Testis (tissue), 3 donors: ENCODE measurements around the gene MYO1H. TPM values are rescaled to one million over a fixed set of nuclear protein-coding genes. Genes with fewer than 3 reads are reported as not detected.

Source experiments
- DNase-seq: peaks from one replicate; pipeline ENCODE4 v3.0.0-alpha.2; 2019
- H3K27ac ChIP-seq, 2 donors: fragments of 200-600 bp; sonication (generic); one replicate each; pipeline ENCODE4 v1.5.1; 2019
- H3K27me3 ChIP-seq: fragments of 200-600 bp; sonication (generic); one replicate; pipeline ENCODE4 v1.5.1; 2019
- H3K36me3 ChIP-seq: fragments of 200-600 bp; sonication (generic); one replicate; pipeline ENCODE4 v1.5.1; 2017; ENCODE audit warnings: low read depth; ENCODE audit errors: missing control alignments
- H3K4me1 ChIP-seq: fragments of 200-600 bp; sonication (generic); one replicate; pipeline ENCODE4 v1.5.1; 2019
- H3K4me3 ChIP-seq, 2 donors: fragments of 200-600 bp; sonication (generic); one replicate each; pipeline ENCODE4 v1.5.1; 2017 to 2019
- H3K9me3 ChIP-seq: fragments of 200-600 bp; sonication (generic); one replicate; pipeline ENCODE4 v1.5.1; 2017
- POLR2A ChIP-seq: fragments of 450-650 bp; IDR thresholded peaks from one replicate; pipeline ENCODE4 v1.6.1; 2017; ENCODE audit warnings: antibody characterized with exemption, mild to moderate bottlenecking, moderate library complexity
- WGBS, 2 donors: methylation state at CpG; one replicate each; pipeline ENCODE4 v1.1.5; 2018; 5-methylcytosine and 5-hydroxymethylcytosine counted together
- intact Hi-C: fragments of 100-400 bp; cut with DNase I; formaldehyde crosslinking; loops from one replicate; pipeline ENCODE4 v1.15.1; 2023; ENCODE audit warnings: low total_unique reads
- polyA plus RNA-seq: library from polyadenylated mRNA; stranded (reverse); fragments of 350-450 nt; fragmentation: Illumina TruSeq; extraction: RNeasy Lipid Tissue Mini Kit (QIAGEN cat#74804); gene quantifications from one replicate; pipeline ENCODE4 v1.2.3, GENCODE V29; 2014; ENCODE audit warnings: low read depth, low replicate concordance; ENCODE audit not compliant: insufficient read depth
- total RNA-seq, 2 donors: library from RNA; depleted of rRNA; stranded (reverse); fragments of >200 nt; gene quantifications; one replicate each; pipeline ENCODE4 v1.2.3, GENCODE V29; 2016
- TF ChIP-seq, protein P1 (sequence below), 3 experiments: fragments of 450-650 bp in 2 of 3; fragments of 200-600 bp in 1 of 3; sonication (generic) in 1 of 3; IDR thresholded peaks; one replicate each; pipeline ENCODE4 v1.5.1; 2016 to 2019; ENCODE audit warnings: antibody characterized with exemption in 3 of 3, mild to moderate bottlenecking in 2 of 3, moderate library complexity in 1 of 3

The MYO1H gene
- total and polyA plus RNA-seq, 3 donors from 2014 or later = 1.7 to 3.7 (median 2.9) TPM

DNA sequence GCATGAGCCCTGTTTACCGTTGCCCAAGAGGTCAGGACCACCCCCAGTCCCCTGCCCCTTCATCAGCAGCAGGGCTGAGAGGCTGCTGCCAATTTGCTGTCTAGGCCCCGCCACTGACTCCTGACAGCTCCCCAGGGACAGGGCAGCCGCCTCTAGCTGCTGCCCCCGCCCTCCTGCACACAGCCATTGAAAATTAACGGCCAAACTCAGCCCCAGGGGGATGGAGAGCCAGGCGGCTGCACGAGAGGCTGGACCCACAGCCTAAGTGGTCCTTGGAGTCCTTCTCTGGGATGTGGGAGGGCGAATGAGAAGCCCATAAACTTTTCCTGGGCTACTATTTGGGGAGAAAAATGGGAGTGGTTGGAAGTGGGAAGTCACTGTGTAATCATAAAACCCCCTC lies 43.2 kb upstream of the MYO1H start:
- Histone ChIP-seq H3K4me1 (no peaks in the 10 kb centered on the region), H3K27me3 (no peaks in the 10 kb centered on the region), H3K9me3 (no peaks in the 10 kb centered on the region), H3K27ac (no peak overlapping the region), H3K36me3 (no peaks in the 10 kb centered on the region), H3K4me3 (no peak overlapping the region)
- WGBS, 2 donors = 75 to 78% methylated on average over 7 to 8 of the region's 8 CpGs
- TF ChIP-seq, protein P1, sequence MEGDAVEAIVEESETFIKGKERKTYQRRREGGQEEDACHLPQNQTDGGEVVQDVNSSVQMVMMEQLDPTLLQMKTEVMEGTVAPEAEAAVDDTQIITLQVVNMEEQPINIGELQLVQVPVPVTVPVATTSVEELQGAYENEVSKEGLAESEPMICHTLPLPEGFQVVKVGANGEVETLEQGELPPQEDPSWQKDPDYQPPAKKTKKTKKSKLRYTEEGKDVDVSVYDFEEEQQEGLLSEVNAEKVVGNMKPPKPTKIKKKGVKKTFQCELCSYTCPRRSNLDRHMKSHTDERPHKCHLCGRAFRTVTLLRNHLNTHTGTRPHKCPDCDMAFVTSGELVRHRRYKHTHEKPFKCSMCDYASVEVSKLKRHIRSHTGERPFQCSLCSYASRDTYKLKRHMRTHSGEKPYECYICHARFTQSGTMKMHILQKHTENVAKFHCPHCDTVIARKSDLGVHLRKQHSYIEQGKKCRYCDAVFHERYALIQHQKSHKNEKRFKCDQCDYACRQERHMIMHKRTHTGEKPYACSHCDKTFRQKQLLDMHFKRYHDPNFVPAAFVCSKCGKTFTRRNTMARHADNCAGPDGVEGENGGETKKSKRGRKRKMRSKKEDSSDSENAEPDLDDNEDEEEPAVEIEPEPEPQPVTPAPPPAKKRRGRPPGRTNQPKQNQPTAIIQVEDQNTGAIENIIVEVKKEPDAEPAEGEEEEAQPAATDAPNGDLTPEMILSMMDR (IDR thresholded peaks at IDR 0.05) = no peak
- TF ChIP-seq POLR2A = no peak
- intact Hi-C loops = no loop called here
- no peak for DNase-seq

DNA sequence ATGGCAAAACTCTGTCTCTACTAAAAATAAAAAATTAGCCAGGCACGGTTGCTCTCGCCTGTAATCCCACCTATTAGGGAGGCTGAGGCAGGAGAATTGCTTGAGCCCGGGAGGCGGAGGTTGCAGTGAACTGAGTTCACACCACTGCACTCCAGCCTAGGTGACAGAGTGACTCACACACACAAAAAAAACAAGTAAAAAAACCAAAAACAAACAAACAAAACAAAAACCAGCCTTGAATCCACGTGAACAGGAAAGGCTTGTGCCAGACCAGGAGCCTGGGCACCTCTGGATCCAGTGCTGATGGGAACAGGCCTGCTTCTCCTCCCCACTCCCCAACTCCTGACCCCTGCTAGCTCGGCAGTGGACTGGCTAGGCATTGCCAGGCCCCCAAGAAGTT lies 42.2 kb upstream of the MYO1H start:
- intact Hi-C loops = no loop called here
- H3K4me1 ChIP-seq = no peaks in the 10 kb centered on the region
- H3K9me3 ChIP-seq = no peaks in the 10 kb centered on the region
- H3K27me3 ChIP-seq = no peaks in the 10 kb centered on the region
- 87 to 89% methylated on average over 6 of the region's 6 CpGs for WGBS, 2 donors
- H3K27ac ChIP-seq = no peak overlapping the region
- TF ChIP-seq POLR2A = no peak
- TF ChIP-seq, protein P1 (IDR thresholded peaks at IDR 0.05) = no peak
- H3K4me3 ChIP-seq = no peak overlapping the region
- DNase-seq = no peak
- H3K36me3 ChIP-seq = no peaks in the 10 kb centered on the region

DNA sequence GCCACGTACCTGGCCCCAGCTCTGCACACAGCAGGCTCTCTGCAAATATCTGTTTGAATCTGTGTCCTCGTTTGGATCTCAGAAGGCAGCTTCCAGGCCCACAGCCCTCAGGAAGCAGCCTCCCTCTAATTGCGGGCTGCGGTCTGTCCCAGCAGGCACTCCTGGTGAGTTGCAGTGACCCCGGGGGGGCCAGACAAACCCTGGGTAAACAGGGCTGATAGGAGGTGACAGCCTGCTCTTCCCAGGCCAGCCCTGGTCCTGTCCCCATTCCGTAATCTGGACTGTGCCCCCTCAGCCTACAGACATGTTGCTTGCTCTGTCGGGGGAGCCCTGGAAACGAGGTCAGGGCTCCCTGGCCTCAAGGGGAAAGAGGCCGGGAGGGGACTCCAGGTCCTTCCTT lies 40.6 kb upstream of the MYO1H start:
- no peak overlapping the region for H3K4me3 ChIP-seq
- H3K27me3 ChIP-seq = no peaks in the 10 kb centered on the region
- intact Hi-C loops = no loop called here
- no peak for DNase-seq
- WGBS, 2 donors = 82 to 90% methylated on average over 7 to 9 of the region's 9 CpGs
- no peaks in the 10 kb centered on the region for H3K9me3 ChIP-seq
- no peaks in the 10 kb centered on the region for H3K36me3 ChIP-seq
- TF ChIP-seq POLR2A = no peak
- TF ChIP-seq, protein P1 (IDR thresholded peaks at IDR 0.05) = no peak
- no peak overlapping the region for H3K27ac ChIP-seq
- no peaks in the 10 kb centered on the region for H3K4me1 ChIP-seq

DNA sequence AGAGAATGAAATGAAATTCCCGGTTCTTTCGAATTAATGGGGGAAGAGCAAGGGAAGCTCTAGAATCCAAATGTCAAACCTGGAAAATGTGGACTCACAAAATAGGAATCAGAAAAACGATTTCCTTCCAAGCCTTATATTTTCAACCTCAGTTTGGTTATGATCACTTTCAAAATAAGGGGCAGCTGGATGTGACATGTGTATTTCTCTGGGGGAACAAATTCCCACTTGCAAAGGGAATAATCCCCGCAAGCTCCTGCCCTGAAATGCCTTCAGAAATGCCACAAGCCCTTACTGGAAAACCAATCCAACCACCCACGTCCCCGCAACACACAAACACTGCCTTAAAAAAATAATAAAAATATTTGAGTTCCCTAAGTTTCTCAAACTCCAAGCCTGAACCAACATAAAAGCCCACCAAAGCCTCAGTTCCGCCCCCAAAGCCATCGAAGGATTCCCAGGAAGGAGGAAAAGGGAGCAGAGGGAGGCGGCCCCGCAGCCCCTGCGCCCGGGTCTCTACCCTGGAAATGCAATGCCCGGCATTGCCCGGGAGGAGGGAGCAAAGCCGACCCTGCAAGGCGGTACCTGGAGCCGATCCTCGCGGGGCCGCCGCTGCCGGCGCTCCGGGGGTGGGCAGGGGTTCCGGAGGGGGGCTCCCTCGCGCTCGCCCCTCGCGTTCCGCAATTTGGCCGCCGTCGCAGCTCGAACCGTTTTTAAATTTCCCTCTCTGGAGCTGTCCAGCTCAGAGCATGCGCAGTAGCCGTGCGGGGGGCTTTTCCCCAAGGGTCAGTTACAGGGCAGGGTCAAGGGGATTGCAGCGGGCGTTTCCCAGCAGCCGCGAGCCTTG lies 38.9 kb upstream of the MYO1H start, which contains the start of gene FOXN4:
Gene FOXN4 (minus strand): TSS at position 751 of the 847 bp plus-strand sequence. CDS start 963 bp downstream, outside the sequence.
- no peak for TF ChIP-seq POLR2A
- TF ChIP-seq, protein P1 (IDR thresholded peaks at IDR 0.05) = no peak
- H3K4me3 ChIP-seq = peak within 1 kb of the TSS; percentile 50 to 51
- H3K4me1 ChIP-seq = no peaks in the 10 kb centered on the region
- intact Hi-C loops = no loop called here
- H3K27ac ChIP-seq = peak within 1 kb of the TSS in 1 of 2 donors; percentile 36
- peak; percentile 40 for DNase-seq
- no peaks in the 10 kb centered on the region for H3K27me3 ChIP-seq
- 13 to 19% methylated on average over 14 to 37 of the region's 43 CpGs for WGBS, 2 donors
- H3K36me3 ChIP-seq = no peaks in the 10 kb centered on the region
- H3K9me3 ChIP-seq = no peaks in the 10 kb centered on the region
